ENCODE measurements around the gene TRPC4AP.

TRPC4AP gene

DNA sequence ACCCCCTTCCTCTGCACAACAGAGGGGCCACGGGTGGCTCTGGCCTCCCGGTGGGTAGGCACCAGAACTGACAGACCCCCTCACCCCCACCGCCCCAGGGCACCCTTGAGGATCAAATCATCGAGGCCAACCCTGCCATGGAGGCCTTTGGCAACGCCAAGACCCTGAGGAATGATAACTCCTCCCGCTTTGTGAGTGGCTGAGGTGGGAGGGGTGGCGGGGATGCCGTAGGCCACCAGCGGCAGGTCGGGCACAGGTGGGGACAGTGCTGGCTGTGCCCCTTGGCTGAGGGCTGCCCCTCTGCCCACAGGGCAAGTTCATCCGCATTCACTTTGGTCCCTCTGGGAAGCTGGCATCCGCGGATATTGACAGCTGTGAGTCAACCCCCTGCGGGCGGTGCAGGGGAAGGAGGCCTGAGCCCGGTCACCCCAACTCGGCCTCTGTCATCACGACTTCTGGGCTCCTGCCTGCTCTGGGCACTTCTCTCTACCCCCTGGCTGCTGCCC is 107.8 kb downstream of the TRPC4AP start:
- no peak for DNase-seq

DNA sequence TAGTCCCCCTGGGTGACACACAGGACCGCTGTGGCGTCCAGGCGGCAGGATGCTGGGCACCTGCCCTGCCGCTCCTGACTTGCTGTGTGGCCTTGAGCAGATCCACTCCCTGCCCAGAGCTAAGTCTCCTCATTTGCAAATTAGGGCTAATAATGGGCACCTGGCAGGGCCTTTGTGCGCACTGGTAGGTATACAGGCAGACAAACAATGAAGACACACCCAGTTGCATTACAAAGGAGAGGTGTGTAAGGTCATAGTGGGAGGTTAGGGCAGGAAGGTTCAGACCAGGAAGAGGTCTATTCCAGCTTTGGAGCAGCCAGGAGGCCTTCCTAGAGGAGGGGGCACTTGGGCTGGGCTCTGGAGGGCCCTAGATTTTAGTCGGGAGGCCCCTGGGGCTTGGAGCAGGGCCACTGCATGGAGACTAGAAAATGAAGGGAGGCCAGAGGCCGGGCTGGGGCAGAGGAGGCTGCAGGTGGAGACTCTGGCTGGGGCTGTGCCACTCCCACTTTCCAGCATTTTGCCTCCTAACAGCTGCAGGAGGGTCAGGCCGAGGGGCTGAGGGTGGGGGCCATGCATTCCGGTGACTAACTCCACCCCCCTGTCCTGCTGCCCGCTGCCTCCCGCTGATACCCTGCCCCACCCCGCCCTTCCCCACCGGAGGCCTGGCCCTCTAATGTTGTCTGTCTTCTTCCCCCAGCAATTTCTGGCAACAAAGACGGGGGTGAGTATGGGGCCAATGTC is 108.4 kb downstream of the TRPC4AP start:
- peak in 2 of 3 experiments; percentile 66 to 86 for DNase-seq

DNA sequence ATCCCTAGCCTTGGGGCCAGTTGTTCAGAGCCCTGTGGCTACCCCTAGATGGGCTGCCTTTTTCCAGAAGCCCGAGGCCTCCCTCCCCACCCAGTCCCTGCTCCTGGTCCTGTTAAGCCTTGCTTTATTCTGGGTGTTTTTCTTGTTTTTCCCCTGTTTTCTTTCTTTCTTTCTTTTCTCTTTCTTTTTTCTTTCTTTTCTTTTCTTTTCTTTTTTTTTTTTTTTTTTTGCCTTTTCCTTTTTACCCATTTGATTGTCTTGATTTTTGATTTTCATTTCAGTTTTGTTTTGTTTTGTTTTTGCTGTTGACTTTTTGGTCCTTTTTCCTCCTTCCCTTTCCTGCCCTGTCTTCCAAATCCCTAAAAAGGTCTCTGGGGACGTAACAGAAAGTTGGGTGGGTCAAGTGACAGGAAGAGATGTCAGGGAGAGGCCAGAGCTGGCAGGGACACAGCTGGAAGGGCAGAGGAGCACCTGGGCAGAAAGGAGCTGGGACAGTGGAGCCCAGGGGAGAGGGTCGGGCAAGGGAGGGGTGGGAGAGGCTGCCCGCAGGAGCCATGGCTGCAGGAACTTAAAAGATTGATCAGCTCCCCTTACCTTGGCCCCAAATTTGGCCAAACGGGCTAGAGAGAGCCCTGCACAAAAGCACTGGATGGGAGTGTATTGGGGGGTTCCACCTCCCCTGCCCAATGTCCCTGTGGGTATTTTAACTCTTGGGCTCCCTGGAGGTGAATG is 109.4 kb downstream of the TRPC4AP start:
- DNase-seq: no peak

DNA sequence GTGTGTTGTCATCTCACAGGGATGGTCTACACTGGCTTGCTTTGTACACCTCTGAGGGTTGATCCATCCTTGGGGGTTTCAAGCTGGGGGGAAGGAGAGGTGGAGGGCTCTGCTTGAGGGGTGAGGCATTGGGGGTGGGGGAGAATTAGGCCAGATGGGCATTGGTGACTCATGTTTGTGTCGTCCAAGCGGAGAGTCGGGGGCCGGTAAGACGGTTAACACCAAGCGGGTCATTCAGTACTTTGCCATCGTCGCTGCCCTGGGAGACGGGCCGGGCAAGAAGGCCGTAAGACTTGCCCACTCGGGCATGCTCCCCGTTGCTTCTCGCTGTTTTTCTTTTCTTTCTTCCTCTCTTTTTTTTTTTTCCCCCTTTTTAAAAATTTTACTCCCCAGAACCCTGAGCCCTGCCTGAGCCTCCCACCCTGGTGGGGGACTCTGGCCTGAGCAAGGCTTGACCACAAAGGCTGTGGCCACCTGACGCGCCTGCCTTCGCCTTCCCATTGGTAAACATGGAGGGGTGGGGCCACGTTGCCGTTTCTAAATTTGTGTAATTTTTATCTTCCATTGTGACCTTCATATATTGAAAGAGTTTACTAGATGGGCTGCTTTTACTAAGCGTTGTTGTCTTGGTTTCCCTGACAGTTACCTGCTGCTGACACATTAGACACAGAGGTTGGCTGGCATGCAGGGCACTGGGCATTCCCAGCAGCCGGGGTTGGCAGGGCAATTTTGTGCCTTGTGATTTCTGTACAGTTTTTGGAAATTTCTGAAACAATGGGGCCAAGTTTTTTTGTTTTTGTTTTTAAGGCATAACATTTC is 110.1 kb downstream of the TRPC4AP start:
- no peak for DNase-seq

DNA sequence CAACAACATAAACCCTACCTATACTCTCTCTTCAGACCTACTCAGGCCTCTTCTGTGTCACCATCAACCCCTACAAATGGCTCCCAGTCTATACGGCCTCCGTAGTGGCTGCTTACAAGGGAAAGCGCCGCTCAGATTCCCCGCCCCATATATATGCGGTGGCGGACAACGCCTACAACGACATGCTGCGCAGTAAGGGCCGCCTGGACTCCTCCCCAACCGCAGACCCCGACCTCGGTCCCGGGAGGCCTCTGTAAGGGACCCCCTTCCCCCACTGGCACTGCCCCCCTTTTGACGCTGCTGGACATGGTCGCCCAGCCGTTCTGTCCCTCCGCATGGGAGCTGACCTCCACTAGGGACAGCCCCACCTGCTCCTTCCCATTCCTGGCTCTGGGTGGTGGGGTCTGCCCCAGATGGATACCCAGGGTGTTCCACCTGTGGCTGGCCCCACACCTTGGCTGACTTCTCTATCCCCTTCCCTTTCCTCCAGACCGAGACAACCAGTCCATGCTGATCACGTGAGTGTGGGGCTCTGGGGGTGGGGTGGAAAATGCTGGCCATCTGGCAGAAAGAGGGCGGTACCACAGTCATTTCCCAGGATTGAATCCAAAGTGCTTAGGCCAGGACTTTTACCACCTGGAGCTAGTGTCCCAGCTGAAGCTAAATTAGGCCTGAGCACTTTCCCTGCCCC is 111.9 kb downstream of the TRPC4AP start:
- peak in 1 of 3 experiments; percentile 21 for DNase-seq

DNA sequence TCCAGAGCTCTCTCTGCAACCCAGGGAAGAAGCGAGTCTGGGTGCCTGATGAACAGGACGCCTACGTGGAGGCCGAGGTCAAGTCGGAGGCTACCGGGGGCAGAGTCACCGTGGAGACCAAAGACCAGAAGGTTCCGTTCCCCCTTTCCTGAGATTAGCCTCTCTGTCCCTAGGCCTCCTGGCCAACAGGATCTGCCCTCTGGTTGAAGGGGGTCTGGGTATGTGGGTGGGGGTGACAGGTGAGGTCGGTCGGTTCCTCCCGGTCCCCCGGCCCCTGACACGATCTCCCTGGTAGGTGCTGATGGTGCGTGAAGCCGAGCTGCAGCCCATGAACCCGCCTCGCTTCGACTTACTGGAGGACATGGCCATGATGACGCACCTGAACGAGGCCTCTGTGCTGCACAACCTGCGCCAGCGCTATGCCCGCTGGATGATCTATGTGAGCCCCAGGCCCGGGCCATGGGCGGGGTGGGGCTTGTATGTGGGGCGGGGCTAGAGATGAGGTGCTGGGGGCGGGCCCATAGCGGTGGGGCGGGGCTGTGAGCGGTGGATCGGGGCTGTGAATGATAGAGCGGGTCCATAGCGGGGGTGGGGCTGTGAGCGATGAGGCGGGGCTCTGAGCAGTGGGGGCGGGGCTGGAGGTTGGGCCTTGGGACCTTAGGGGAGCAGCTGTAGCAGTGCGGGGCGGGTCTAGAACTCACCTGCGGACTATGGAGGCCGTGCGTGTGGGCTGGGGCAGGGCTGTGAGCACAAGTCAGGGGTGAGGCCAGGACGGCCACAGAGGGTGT is 113.0 kb downstream of the TRPC4AP start:
- no peak for DNase-seq

DNA sequence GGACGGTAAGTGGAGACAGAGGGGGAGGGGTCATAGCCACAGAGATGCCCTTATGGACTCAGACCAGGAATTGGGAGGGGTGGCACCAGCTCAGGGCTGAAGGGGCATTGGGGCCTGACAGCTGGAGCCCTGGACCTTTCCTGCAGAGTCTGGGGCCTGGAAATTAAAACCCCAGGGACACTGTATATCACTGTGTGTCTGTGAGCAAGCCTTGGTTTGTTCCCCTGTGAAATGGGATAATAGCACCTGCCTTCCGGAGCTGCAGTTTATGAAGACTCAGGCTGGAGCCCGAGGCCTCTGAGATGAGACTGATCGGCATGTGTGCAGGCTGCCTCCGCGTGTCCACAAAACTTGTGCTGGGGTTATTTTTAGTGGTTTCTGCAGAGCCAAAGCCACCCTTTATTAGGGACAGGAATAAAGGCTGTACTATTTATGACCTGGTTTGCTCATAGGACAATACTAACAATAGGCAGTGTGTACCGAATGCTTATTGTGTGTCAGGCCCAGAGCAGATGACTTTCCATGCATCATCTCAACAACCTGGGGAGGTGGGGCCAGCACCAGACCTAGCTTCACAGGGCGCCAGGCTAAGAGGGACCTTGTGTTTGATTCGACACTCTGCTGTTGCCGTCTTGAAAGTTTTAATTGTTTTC is 114.4 kb downstream of the TRPC4AP start:
- no peak for DNase-seq

DNA sequence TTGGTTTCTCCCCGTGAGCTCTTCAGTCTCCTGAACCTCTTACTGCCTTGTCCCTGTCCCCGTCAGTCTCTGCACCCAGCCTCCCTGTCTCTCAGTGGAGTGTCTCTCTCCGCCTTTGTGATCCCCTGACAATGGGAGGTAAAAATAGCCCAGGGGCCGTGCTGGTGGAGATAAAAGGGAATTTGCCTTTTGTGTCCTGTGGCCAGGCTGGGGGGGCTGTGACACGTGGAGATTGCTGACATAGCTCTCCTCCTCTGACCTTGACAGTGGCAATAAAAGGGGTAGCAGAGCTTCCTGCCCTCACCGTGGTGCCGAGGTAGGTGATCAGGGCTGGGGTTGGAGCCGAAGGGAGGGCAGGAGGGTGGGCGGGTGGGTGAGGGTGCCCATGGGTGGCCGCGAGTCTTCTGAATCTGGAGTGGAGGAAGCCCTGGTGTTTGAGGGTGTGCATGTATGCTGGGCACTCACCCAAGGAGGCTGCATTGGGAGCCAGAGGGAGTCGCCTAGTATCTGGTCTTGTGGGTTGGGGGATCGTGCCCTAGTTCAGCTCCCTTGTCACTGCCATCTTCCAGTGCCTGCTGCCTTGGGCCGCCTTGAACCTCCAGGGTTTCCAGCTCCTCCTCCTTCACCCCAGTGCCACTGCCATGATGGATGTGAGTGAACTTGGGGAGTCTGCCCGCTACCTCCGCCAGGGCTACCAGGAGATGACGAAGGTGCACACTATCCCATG is 115.1 kb downstream of the TRPC4AP start:
- peak in 1 of 3 experiments; percentile 8 for DNase-seq

DNA sequence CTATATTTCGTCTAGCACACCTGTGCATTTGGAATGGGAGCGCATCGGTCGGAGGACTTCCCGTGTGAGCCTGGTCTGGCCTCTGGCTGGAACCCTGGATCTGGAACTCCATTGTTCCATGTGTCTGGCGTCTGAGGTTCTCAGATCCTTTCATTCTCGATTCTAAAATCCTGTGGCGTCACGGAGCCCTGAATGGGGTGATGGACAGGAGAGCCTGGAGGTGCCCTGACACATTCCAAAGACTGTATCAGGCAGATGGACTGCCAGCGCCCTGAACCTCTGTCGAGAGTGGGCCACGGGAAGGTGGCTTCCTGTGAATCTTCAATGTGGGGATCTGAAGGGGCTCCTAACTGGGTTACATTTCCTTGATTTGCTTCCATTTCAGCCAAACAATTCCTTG is 116.3 kb downstream of the TRPC4AP start:
- no peak for DNase-seq

DNA sequence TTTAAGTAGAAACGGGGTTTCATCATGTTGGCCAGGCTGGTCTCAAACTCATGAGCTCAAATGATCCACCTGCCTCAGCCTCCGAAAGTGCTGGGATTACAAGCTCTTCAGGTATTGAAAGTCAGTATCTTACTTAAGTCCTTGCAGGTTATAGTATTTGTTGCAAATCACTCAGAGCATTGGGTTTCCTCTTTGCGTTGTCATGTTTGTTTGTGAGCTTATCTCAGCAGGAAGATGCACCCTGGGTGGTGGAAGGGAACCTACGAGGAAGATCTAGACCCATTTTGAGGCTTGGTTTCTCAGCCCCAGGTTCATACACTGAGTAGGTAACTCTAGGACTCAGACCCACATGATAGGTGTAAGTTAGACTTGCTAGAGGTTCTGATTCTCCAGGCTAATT is 118.4 kb downstream of the TRPC4AP start:
- DNase-seq: no peak

DNA sequence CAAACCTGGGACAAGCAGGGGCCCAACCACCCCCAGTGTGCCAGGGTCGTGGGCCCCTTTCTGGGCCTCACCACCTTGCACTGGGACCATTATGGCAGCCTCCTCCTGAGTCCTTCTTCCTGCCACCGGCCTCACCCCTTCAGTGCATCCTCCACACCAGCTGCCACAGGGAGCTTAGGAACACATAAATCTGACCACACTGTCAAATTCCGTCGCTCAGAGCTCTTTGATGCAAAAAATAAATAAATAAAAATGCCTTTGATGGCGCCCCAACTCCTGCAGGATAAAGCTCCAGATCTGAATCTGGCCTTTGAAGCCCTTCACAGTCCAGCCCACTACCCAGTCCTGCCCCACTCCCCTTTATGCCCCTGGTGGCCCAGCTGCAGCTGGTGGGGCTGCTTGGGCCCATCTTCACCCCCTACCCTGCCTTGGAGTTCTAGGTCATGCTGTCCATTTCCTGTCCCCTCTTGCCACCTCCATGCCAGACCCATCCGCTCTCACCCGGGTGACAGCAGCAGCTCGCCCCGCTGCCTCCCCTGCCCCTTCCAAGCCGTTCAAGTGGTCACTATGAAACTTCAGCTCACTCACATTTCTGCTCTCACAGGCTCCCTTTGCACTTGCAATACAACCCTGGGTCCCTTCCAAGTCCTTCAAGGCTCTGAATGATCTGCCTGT is 120.9 kb downstream of the TRPC4AP start:
- no peak for DNase-seq

DNA sequence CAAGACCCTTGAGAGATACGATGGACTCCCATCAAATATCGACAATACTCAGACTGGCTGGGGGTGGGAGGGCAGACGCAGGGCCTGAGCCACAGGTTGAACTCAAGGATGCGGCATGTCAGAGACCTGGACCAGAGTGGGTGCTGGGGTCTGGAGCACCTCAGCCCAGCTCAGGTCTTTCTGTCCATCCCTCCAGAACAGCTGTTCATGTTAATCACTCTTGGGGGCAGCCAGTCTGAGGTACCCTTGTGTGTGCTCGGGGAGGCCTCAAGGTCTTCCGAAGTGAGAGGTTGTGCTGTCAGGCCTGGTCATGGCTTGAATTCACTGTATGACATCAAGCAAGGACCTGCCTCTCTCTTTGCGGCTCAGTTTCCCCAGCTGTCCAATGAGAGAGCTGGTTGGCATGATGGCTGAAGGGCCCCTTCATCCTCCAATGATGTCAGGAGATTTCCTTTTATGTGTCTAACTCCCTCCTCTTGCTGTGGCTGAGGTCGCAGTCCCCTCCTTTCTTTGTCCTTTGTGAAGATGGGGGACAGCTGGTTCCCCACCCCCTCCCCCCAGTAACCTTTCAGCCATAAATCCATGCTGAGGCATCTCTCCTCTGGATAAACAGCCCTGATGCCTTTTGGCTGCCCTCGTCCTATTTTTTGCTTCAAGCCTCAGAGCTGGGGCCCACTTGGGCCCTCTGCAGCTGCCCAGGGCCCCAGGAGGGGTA is 121.6 kb downstream of the TRPC4AP start:
- no peak for DNase-seq

DNA sequence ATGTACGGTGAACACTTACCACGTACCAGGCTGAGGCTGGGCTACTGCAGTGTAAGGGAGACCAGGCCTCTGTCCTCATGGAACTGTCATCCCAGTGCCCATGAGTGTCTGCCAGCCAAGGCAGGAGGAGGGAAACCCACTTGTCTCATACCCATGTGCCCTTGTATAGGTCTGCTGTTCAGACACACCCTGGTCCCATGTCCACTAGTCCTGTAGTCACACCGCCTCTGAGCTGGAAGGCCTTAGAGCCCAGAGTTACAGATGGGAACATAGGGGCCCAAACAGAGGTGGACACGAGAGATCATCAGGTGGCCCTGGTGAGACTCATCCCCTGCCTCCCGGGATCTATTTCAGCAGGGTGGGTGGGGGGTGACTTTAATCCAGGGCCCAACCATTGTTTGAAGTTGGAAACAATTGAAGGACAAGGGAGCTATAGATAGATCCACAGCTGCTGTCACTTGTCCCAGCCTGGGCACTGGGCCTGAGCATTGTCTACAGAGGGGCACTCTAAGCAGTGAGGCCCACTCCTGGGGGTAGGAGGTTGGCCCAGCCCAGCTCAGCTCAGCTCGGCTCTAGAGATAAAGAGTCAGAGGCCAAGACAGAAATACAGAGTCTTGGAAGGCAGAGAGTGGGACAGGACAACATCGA is 122.3 kb downstream of the TRPC4AP start:
- no peak for DNase-seq

DNA sequence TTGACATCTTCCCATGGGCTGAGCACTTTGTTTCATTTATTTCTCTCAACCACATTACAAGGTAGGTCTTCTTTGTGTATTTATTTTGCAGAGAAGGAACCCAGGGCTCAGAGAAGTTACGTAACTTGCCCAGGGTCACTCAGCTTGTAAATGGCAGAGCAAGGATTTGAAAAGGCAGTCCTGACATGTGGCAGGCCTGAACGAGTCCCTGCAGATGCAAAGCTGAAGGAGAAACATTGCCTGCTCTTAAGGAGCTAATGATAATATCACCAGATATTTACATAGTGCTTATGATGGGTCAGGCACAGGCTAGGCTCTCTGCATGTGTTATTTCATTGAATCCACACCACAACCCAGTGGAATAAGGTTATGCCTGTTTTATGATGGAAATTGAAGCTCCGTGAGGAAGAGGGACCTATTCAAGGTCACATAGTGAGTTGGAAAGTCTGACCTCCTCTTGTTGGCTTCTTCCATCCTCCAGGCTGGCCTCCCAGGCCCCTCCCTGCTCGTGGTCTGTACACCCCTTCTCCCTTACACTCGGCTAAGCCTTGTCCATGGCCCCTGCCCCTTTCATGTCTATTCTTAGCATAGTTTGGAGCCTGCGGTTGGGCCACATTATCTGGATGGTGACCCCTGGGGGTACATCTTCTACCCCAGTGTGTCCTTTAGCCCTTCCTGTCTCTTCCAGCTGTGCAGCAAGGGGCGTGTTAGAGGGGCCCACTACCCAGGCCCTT is 124.4 kb downstream of the TRPC4AP start:
- no peak for DNase-seq

DNA sequence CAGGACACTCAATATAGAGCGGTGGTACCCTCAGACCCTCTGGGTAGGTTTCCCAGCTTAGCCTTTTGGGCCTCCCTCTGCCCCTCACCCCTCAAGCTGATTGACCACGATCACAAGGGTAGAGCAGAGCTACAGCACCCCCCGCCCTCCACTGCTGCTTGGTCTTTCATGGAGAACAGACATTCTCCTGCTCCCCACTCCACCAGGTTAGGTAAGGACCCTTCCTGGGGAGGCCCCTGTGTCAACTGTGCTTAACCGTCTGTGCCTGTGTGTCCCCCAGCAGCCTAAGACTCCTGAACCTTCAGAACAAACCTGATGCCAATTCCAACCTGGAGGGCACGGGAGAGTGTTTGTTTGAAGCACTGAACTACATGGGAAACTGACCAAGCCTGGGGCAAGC is 125.2 kb downstream of the TRPC4AP start:
- no peak for DNase-seq

DNA sequence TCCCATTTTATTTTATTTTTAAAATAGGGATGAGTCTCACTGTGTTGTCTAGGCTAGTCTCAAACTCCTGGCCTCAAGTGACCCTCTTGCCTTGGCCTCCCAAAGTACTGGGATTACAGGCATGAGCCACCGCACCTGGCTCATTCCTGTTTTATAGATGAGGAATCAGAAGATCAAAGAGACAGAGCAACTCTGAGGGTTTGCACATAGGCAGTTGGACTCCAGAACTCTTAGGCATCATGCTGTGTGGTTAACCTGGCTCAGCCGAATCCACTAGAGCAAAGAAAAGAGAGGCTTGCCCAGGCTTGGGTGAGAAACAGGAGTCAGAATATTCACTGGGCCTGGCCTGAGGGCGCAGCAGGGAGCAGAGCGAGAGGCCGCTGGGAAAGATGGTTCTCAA is 127.6 kb downstream of the TRPC4AP start:
- no peak for DNase-seq

DNA sequence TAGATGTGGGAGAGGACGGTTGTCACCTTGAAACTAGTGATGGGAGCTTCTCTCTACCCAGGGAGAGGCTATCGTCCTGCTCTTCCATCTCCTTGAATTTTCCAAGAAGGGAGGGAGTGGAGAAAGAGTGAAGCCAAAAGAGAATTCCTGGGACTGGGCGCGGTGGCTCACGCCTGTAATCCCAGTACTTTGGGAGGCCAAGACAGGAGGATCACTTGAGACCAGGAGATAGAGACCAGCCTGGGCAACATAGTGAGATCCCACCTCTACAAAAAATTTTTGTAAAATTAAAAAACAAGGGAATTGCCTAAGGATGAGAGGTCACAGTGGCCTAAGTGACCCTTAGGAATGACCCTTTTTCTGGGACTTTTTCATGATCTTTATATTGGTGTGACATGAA is 128.1 kb downstream of the TRPC4AP start:
- DNase-seq: no peak

Data from NCI-H1417 (cell line).